IMR-90 (cell line): ENCODE data around the gene VIPR2.

Source experiments
- BHLHE40 ChIP-seq: fragments of 150-350 bp; IDR thresholded peaks from 2 replicates; pipeline ENCODE4 v1.6.1; 2016; ENCODE audit warnings: mild to moderate bottlenecking, low read depth, low read length
- CEBPB ChIP-seq: IDR thresholded peaks from 2 replicates; pipeline ENCODE4 v1.6.1; 2012; ENCODE audit warnings: low read depth, low read length, improper control_type of control experiment
- MAZ ChIP-seq: IDR thresholded peaks from 2 replicates; pipeline ENCODE4 v1.6.1; 2012; ENCODE audit warnings: low read depth, mild to moderate bottlenecking, low read length, improper control_type of control experiment, moderate library complexity, borderline replicate concordance
- POLR2A ChIP-seq: IDR thresholded peaks from 2 replicates; pipeline ENCODE4 v1.6.1; 2012; ENCODE audit warnings: mild to moderate bottlenecking, low read depth, low read length
- RFX5 ChIP-seq: IDR thresholded peaks from 2 replicates; pipeline ENCODE4 v1.8.0; 2012; ENCODE audit warnings: low read depth, mild to moderate bottlenecking, low read length, moderate library complexity
- TF ChIP-seq, protein P1 (sequence below): conservative IDR thresholded peaks from 2 replicates; pipeline ENCODE4 v1.5.1; 2012; ENCODE audit warnings: mild to moderate bottlenecking, low read depth, low read length, improper control_type of control experiment

DNA sequence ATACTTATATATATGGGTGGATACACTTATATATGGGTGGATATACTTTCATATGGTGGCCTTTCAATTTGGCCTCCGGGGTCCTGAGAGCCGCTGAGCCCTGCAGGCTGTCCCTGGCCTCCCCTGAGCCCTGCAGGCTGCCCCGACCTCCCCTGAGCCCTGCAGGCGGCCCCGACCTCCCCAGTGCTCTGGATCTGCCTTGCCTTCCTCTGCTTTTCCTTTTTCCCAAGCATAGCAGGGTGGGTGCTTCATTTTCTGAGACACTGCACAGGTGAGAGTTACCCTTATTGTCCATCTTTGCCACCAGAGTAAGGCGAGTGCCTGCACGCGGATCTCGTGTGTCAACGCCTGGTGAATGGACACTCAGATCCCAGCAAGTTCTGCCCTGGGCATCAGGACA is 106.6 kb downstream of the VIPR2 start:
- TF ChIP-seq CEBPB (no peak), BHLHE40 (no peak), MAZ (no peak), RFX5 (no peak), POLR2A (no peak)
- TF ChIP-seq, protein P1, sequence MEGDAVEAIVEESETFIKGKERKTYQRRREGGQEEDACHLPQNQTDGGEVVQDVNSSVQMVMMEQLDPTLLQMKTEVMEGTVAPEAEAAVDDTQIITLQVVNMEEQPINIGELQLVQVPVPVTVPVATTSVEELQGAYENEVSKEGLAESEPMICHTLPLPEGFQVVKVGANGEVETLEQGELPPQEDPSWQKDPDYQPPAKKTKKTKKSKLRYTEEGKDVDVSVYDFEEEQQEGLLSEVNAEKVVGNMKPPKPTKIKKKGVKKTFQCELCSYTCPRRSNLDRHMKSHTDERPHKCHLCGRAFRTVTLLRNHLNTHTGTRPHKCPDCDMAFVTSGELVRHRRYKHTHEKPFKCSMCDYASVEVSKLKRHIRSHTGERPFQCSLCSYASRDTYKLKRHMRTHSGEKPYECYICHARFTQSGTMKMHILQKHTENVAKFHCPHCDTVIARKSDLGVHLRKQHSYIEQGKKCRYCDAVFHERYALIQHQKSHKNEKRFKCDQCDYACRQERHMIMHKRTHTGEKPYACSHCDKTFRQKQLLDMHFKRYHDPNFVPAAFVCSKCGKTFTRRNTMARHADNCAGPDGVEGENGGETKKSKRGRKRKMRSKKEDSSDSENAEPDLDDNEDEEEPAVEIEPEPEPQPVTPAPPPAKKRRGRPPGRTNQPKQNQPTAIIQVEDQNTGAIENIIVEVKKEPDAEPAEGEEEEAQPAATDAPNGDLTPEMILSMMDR = no peak
